Measurements from ENCODE around the gene PRXL2C.

- no peak for TF ChIP-seq CTCF (IDR thresholded peaks at IDR 0.05; ENCODE audit: poor library complexity)
- no peak for TF ChIP-seq EZH2 (IDR thresholded peaks at IDR 0.05; ENCODE audit: borderline replicate concordance)
These were observed 45.4 kb downstream of the PRXL2C start for GRCh38 chr9:96609732-96610131.

All from hepatocyte (in vitro differentiated cells).